Measurements from ENCODE around the gene NDUFV1.
"Not testable (repeated sequence)": the region's sequence is repeated elsewhere in the genome, so short reads cannot be mapped to it uniquely, and the experiment has no call there.

- not testable (repeated sequence) for TF ChIP-seq CTCF, POLR2A (IDR thresholded peaks at IDR 0.05)
- peak in 2 of 4 donors; percentile 24 to 65 for TF ChIP-seq POLR2AphosphoS5 (IDR thresholded peaks at IDR 0.05)
Observed at GRCh38 chr11:67563705-67564114, 43.0 kb upstream of the NDUFV1 start.

Measured in sigmoid colon (tissue), 4 donors.